Sigmoid colon (tissue), 7 donors: ENCODE measurements around the gene LPCAT1. TPM values are rescaled to one million over a fixed set of nuclear protein-coding genes. Genes with fewer than 3 reads are reported as not detected.

Experiments
- DNase-seq: peaks from one replicate; pipeline ENCODE4 v3.0.0-alpha.2; 2019
- H3K27ac ChIP-seq, 4 donors: fragments of 200-600 bp; sonication (generic); one replicate each; pipeline ENCODE4 v1.5.1; 2016 to 2019; ENCODE audit warnings: mild to moderate bottlenecking in 1 of 4
- H3K27me3 ChIP-seq, 3 donors: fragments of 200-600 bp; sonication (generic); one replicate each; pipeline ENCODE4 v1.5.1; 2019; ENCODE audit warnings: mild to moderate bottlenecking in 1 of 3
- H3K36me3 ChIP-seq, 4 donors: fragments of 200-600 bp; sonication (generic); one replicate each; pipeline ENCODE4 v1.5.1; 2016 to 2019
- H3K4me1 ChIP-seq, 4 donors: fragments of 200-600 bp; sonication (generic); one replicate each; pipeline ENCODE4 v1.5.1; 2017 to 2019
- H3K4me3 ChIP-seq, 4 donors: fragments of 200-600 bp; sonication (generic); one replicate each; pipeline ENCODE4 v1.5.1; 2017 to 2019; ENCODE audit warnings: mild to moderate bottlenecking in 2 of 4, moderate library complexity in 1 of 4
- H3K9me3 ChIP-seq, 4 donors: fragments of 200-600 bp in 3 of 4; sonication (generic) in 3 of 4; one replicate each; pipeline versions ENCODE4 v1.5.1 to v1.6.1; 2013 to 2019
- CTCF ChIP-seq, 4 experiments: fragments of 450-650 bp in 3 of 4; fragments of 200-600 bp in 1 of 4; IDR thresholded peaks; one replicate each; pipeline ENCODE4 v1.5.1; 2016 to 2019; ENCODE audit warnings: antibody characterized with exemption in 4 of 4, mild to moderate bottlenecking in 3 of 4, moderate library complexity in 2 of 4
- EP300 ChIP-seq, 4 donors: sonication (generic); formaldehyde crosslinking; IDR thresholded peaks; one replicate each; pipeline ENCODE4 v1.6.1; 2017; ENCODE audit warnings: antibody characterized with exemption in 4 of 4
- POLR2A ChIP-seq, 2 donors: fragments of 450-650 bp; IDR thresholded peaks; one replicate each; pipeline ENCODE4 v1.6.1; 2016; ENCODE audit warnings: antibody characterized with exemption in 2 of 2, mild to moderate bottlenecking in 2 of 2, moderate library complexity in 2 of 2
- POLR2AphosphoS5 ChIP-seq, 4 donors: sonication (generic); formaldehyde crosslinking; IDR thresholded peaks; one replicate each; pipeline ENCODE4 v1.6.1; 2017; ENCODE audit warnings: antibody characterized with exemption in 4 of 4
- WGBS, 2 donors: extraction: QIAGEN DNeasy Blood & Tissue Kit; methylation state at CpG; one replicate each; pipeline ENCODE4 v1.1.7; 2013; 5-methylcytosine and 5-hydroxymethylcytosine counted together
- intact Hi-C: fragments of 100-400 bp; cut with DNase I; formaldehyde crosslinking; loops from one replicate; pipeline ENCODE4 v1.15.1; 2023
- polyA plus RNA-seq, 3 donors: library from polyadenylated mRNA; stranded (reverse); fragments of 200-250 nt; gene quantifications; one replicate each; pipeline ENCODE4 v1.2.3, GENCODE V29; 2013
- total RNA-seq, 4 donors: library from RNA; depleted of rRNA; stranded (reverse); fragments of >200 nt; gene quantifications; one replicate each; pipeline ENCODE4 v1.1.0, GENCODE V29; 2016
- donor health status: healthy with polysubstance abuse.
- donor health status: Bipolar disorder and iron deficiency.
- donor health status: healthy.

The LPCAT1 gene
- total and polyA plus RNA-seq, 7 donors, result 4.2 to 35.1 (median 22.2) TPM

- no peaks in the 10 kb centered on the region for H3K9me3 ChIP-seq
- H3K36me3 ChIP-seq, result peaks cover 0 to 9% (median 0%) of the 10 kb centered on the region in 4 donors
- no peak overlapping the region for H3K4me3 ChIP-seq
- TF ChIP-seq POLR2A (IDR thresholded peaks at IDR 0.05) (no peak), POLR2AphosphoS5 (IDR thresholded peaks at IDR 0.05) (no peak), EP300 (IDR thresholded peaks at IDR 0.05) (no peak), CTCF (IDR thresholded peaks at IDR 0.05) (no peak)
- no peak overlapping the region for H3K27ac ChIP-seq
- DNase-seq, result no peak
- peaks cover 0 to 19% (median 17%) of the 10 kb centered on the region in 4 donors for H3K4me1 ChIP-seq
- 89 to 94% methylated on average over 25 of the region's 25 CpGs for WGBS, 2 donors
- intact Hi-C loops, result no loop called here
- no peaks in the 10 kb centered on the region for H3K27me3 ChIP-seq
Measured at GRCh38 chr5:1565737-1566734, 42.3 kb upstream of the LPCAT1 start.

GRCh38 chr5:1564824-1565736 is 41.3 kb upstream of the LPCAT1 start:
- no peak overlapping the region for H3K27ac ChIP-seq
- no peaks in the 10 kb centered on the region for H3K9me3 ChIP-seq
- WGBS, 2 donors, result 92 to 95% methylated on average over 22 of the region's 22 CpGs
- no peaks in the 10 kb centered on the region for H3K36me3 ChIP-seq
- no peaks in the 10 kb centered on the region for H3K27me3 ChIP-seq
- no peak for DNase-seq
- intact Hi-C loops, result no loop called here
- peaks cover 0 to 19% (median 17%) of the 10 kb centered on the region in 4 donors for H3K4me1 ChIP-seq
- TF ChIP-seq POLR2A (IDR thresholded peaks at IDR 0.05) (no peak), POLR2AphosphoS5 (IDR thresholded peaks at IDR 0.05) (no peak), EP300 (IDR thresholded peaks at IDR 0.05) (no peak), CTCF (IDR thresholded peaks at IDR 0.05) (no peak)
- no peak overlapping the region for H3K4me3 ChIP-seq

GRCh38 chr5:1564182-1564748 is 40.5 kb upstream of the LPCAT1 start:
- WGBS, 2 donors, result 73 to 82% methylated on average over 14 of the region's 14 CpGs
- no peak for DNase-seq
- no peaks in the 10 kb centered on the region for H3K27me3 ChIP-seq
- no peak for TF ChIP-seq CTCF (IDR thresholded peaks at IDR 0.05)
- H3K36me3 ChIP-seq, result no peaks in the 10 kb centered on the region
- H3K9me3 ChIP-seq, result no peaks in the 10 kb centered on the region
- no peak overlapping the region for H3K4me3 ChIP-seq
- peaks cover 0 to 19% (median 17%) of the 10 kb centered on the region in 4 donors for H3K4me1 ChIP-seq
- intact Hi-C loops, result no loop called here
- no peak overlapping the region for H3K27ac ChIP-seq

- WGBS, 2 donors, result 58 to 81% methylated on average over 7 of the region's 7 CpGs
Measured at GRCh38 chr5:1563617-1564181, 39.9 kb upstream of the LPCAT1 start.

More at GRCh38 chr5:1563617-1564181, 39.9 kb upstream of the LPCAT1 start:
- H3K27me3 ChIP-seq, result no peaks in the 10 kb centered on the region
- no peak overlapping the region for H3K4me3 ChIP-seq
- no peak for TF ChIP-seq POLR2AphosphoS5 (IDR thresholded peaks at IDR 0.05)
- no peak for TF ChIP-seq POLR2A (IDR thresholded peaks at IDR 0.05)
- no peak for TF ChIP-seq CTCF (IDR thresholded peaks at IDR 0.05)
- no peak for TF ChIP-seq EP300 (IDR thresholded peaks at IDR 0.05)
- H3K9me3 ChIP-seq, result no peaks in the 10 kb centered on the region
- H3K36me3 ChIP-seq, result no peaks in the 10 kb centered on the region
- intact Hi-C loops, result no loop called here
- peaks cover 0 to 15% (median 15%) of the 10 kb centered on the region in 4 donors for H3K4me1 ChIP-seq
- DNase-seq, result no peak
- H3K27ac ChIP-seq, result no peak overlapping the region
